Kidney tubule cell (primary cell): Measurements from ENCODE around the gene RFX2.
"Not testable (repeated sequence)": the region's sequence is repeated elsewhere in the genome, so short reads cannot be mapped to it uniquely, and the experiment has no call there.

Experiments used
- DNase-seq: peaks from one replicate; pipeline ENCODE4 v3.0.0-alpha.2; 2018; ENCODE audit warnings: low spot score

RFX2 gene

DNA sequence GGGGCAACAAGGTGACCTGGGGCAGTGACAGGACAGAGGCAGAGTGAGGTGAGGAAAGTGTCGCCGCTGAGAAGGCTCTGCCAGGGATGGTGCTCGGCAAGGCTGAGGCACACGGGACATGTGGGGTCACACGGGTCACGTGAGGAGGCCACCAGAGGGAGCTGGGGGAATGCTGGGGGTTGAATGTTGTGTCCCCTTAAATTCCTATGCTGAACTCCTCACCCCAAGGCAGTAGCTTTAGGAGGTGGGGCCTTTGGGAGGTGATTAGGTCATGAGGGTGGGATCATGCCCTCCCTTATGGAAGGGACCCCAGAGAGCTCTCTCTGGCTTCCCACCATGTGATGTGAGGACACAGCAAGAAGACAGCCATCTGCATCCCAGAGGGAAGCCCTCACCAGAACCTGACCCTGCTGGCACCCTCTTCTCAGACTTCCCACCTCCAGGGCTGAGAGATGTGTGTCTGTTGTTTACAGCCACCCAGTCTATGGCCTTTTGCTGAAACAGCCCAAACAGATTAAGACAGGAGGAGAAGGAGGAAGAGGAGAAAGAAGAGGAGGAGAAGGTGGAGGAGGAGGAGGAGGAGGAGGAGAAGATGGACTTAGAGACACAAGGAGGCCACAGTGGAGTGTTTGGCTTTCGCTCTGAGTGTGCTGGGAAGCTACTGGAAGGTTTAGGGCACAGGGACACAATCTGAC lies 35.4 kb downstream of the RFX2 start:
- no peak for DNase-seq

DNA sequence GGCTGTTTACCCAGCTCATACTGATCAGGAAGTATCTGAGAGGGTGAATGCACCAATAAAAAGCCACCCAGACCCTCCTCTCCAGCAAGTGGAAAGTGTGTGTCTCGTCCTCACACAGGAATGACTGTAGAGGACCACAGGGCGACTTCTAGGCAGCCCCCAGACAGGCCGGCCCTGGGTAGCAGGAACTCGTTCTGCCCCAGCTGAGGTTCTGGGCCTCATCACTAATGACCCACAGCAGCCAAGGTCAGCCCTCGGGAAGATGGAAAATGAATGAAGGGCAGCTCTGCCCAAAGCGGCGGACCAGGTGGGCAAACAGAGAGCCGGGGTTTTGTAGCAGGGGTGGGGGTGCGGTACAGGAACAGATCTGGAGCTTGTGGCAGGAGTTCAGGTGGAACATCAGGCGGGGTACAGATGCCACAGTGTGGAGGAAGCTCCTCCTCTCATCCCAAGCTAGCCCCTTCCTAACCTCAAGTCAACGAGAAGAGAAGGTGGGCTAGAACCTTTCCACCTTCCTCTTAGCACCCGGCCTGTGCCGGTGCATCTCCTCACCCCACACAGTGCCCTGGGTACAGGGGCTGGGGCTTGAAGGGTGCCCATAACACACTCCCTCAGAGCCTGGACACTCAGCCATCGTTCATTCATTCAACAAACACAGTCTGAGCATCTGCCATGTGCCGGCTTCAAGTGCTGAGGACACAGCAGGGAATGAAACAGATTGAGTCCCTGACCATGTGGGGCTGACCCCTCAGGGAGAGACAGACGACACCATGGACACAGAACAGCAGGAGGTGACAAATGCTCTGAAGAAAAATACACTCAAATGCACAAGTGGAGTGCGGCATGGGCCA lies 36.2 kb downstream of the RFX2 start:
- no peak for DNase-seq

GRCh38 chr19:6073233-6073632 lies 37.1 kb downstream of the RFX2 start:
- not testable (repeated sequence) for DNase-seq

GRCh38 chr19:6071875-6072274 lies 38.4 kb downstream of the RFX2 start:
- DNase-seq = no peak

DNA sequence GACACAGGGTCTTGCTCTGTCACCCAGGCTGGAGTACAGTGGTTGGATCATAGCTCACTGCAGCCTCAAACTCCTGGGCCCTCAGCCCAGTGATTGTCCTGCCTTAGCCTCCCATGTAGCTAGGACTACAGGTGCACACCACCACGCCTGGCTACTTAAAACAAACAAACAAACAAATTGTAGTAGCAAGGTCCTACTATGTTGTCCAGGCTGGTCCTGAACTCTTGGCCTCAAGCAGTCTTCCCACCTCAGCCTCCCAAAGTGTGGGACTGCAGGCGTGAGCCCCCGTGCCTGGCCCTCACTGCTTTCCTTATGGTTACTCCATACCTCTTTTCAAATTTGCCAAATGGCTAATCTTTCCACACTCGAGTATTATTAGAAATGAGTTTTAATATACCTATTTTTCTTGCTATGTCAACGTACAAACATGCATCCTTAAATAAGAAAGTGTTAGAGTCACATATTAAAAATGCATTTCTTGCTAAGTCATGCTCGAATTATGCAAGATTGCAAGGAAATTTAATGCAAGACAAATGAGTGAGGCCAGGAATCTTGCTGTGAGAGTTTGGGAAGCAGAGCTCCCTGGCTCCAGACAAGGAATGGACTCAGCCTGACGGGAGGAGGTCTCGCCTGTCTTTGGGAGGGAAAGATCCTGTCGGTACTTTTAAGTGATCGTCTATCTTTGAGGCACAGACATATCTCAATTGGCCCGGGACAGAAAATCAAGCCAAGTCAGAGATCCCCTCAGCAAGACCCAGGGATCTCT lies 39.4 kb downstream of the RFX2 start:
- DNase-seq = no peak

DNA sequence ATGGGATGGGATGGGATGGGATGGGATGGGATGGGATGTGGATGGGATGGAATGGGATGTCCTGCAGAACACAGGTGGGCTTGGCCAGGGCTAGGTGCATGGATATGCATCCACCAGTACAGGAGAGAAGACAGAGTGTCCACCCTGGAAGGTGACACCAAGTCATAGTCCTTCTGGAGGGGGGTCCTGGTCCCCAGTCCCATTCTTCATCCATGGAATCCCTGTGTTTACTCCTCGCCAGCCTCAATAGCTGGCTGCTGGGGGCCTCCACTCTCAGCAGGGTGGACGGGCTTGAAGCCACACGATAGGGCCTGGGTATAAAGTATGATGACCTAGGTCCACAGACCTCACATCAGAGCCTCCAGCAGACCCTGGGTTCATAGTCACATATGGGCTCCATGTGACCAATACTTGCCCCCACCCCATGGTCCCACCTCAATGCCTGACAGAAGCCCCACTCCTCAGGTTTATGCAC lies 40.1 kb downstream of the RFX2 start:
- DNase-seq = no peak

- DNase-seq = no peak
Observed at GRCh38 chr19:6069268-6069791, 41.0 kb downstream of the RFX2 start.

GRCh38 chr19:6068711-6069110 lies 41.6 kb downstream of the RFX2 start:
- no peak for DNase-seq

DNA sequence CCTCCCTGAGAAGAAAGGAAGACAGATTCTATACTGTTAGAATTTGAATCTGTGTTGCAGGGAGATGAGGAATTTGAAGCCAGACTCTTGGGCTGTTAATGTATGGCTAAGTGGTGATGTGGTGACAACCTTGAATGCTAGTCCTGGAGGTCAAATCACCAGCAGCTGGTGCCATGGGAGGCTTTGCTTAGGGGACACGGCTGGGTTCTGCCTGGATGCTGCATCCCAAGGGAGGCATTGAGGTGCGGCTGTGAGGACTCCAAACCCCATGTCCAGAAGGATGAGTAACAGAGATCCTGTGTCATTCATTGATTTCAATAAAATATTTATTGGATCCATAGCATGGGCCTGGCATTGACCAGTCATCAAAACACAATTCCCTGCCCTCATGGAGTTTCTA lies 42.3 kb downstream of the RFX2 start:
- DNase-seq = no peak

DNA sequence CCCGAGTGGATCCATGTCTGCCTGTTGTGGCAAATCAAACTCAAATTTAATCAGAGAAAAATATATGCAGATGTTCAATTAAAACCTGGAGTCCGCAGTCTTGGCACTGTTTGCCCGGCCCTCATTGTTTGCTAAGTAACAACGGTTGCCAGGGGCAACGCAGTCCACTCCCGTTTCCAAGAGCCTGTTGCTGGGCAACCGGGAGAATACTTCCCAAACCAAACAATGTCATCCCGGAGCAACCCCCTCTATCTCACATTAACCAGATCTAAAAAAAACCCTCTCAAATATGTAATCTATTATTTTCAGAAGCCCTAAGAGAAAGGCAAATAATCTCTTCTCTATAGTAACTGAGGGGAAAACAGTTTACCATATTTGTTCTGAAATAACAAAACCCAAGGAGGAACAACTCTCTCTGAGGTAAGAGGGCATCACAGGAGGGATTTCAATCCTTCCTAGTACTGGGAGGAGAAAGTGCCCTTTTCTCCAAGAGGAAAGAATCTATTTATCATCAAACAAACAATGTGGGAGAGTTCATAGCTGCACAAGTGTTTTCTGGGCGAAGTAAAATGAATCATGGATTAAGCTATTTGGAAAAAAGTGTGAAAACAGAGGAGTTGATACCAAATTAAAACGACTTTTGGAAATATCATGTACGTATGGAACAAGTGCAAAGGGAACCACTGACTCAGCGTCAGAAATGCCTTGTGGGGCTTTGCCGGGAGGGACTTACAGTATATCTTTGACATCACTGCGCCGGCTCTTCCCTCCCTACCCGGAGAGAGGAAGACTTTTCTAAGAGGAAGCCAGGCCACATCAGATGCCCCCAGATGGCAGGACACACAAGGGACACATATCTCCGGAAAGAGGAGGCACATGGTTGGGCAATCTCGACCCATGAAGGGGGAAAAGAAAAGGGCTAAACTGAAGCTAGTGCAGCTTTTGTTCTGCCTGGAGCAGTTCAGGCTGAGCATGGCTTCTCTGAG lies 43.3 kb downstream of the RFX2 start:
- peak; percentile 98 for DNase-seq

DNA sequence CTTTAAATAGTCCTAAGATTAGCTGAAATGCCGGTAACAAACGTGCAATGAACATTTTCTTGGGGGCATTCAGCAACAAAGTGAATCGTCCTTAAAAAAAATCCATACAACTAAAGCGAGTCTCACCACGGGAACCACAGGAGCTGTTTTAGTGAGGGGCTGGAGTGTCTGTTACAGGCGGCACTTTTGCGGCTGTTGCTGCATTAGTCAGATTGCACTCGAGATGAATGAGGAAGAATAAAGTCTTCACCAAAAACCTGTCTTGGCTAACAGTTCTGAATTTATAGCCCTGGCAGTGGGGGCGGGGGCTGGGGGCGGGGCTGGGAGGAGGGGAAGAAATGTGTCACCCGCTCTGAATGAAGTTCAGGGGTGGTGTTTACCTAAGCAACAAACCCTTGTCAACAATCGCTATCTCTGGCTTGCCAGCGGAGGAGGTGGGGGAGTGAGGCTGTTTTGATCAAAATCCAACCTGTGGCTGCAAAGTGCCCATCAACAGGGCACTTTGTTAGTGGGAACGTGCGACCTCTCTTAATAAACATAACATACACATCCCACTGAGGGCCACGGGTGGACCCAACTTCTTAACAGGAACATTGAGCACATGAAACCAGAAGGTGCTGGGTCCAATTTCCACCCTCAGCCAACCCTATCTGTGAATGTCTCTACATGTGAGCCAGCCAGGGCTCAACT lies 44.5 kb downstream of the RFX2 start:
- peak; percentile 66 for DNase-seq

GRCh38 chr19:6064336-6065073 lies 45.8 kb downstream of the RFX2 start:
- peak; percentile 80 for DNase-seq

DNA sequence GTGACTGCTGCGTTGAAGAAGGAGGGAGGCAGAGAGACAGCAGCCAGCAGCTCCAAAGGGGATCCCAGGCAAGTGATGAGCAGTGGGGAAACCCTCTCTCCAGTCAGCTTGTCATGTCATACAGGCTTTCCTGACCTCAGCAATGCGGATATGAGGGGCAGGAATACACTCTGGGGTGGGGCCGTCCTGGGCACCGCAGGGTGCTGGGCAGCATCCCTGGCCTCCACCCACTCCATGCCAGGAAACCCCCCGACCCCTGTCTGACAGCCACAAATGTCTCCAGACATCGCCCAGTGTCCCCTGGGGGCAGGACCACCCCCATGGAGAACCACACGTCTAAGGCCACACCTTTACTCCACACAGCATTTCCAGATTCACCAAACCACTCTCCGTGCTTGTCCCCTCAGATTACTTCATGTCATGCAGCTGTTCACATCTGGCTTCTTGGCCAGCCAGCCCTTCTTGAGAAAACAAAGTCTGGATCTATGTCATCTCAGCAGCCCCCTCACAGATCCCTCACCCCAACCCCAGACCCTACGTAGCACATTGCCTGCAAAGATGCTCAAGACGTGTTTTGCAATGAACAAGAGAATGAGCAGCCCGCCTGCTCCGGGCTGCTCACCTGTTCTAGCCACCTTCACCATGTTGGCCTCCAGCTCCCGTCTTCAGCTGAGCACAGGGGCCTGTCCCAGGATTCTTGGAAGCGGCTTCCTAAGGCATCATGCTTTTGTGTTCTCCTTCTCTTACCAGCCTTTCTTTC lies 46.5 kb downstream of the RFX2 start:
- DNase-seq = no peak

DNA sequence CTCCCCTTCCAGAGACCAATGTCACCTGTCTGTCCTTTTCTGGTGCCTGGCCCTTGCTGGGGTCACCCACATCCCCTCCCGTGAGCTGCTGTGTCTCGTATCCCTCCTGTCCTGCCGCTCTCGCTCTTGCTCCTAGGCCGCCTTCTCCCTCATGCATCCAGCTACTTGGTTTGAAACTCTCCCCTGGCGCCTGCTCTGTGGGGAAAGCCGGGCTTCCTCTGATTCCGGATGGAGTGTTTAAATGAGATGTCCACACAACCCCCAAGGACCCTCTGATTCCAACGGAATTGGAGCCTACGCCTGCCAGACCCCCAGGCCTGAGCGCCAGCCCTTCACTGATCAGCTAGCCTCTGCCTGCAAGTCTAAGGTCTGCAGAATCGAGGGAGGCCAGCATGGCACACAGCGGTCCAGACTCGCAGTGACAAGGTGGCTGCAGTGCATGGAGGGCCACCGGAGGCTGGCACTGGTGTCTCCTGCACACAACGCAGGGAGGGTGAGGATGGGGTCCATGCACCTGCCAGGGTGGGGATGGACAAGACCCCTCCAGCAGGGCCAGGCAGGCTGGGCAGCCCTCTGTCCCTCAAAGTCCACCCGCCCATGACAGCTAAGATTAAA lies 47.2 kb downstream of the RFX2 start:
- no peak for DNase-seq

DNA sequence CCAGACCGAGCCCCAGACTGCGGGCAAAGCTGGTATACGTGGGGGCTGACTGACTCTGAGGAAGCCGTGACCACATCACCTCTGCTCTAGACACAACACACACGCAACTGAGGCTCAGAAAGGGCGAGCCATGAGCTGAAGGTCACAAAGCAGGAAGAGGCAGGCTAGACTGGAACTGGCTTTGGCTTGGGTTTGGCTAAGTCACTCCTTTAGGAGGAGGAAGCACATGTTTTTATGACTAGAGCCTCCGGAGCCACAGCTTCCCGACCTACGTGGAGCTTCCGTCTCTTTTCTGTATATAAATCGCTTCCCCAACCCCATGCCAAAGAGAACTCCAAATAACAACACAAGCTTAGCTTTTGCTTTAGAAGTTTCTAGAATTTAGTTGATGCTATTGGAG lies 48.0 kb downstream of the RFX2 start:
- no peak for DNase-seq

GRCh38 chr19:6061376-6062130 lies 48.7 kb downstream of the RFX2 start:
- no peak for DNase-seq

GRCh38 chr19:6060600-6061375 lies 49.5 kb downstream of the RFX2 start:
- DNase-seq = peak; percentile 34
